HG02981 (cell line): ENCODE measurements around the gene SLC7A11.

Experiments
- ATAC-seq: cut with Tn5 transposase; IDR thresholded peaks from one replicate; pipeline ENCODE4 v1.9.1; 2021; ENCODE audit warnings: mild to moderate bottlenecking, moderate library complexity; ENCODE audit not compliant: unreplicated experiment

Gene SLC7A11

DNA sequence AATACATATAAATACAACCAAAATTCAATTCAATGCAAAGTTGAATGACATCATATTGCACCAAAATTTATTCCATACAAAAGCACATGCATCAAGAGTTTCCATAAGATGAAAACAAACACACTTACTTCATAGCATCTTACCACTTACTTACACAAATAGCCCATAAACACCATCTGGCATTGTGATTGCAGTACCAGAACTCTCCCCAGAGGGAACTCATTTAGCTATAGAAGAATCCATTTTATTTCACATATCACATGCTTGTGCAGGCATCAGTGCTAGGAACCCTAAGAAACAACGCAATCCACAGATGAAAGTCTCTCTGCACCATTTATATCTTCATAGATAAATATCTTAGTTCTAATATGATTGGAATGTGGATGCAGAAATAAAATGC is 77.9 kb downstream of the SLC7A11 start:
- ATAC-seq: no peak

DNA sequence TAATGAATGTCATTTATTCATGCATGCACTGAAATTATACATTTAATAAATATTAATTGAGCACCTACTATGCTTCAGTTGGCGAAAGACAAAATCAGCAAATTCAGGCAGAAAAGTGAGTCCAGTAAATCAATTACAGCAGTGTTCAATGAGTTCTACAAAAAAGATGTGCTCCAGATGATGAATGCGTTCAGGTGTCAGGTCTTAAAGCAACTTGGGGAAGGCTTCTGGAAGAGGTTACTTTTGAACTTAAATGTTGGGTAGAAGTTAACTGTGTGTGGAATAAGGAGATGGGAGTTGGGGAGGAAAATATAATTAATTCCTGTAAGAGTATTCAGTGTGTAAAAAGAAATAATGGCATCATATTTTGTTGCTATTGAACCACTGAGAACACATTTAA is 79.0 kb downstream of the SLC7A11 start:
- no peak for ATAC-seq

DNA sequence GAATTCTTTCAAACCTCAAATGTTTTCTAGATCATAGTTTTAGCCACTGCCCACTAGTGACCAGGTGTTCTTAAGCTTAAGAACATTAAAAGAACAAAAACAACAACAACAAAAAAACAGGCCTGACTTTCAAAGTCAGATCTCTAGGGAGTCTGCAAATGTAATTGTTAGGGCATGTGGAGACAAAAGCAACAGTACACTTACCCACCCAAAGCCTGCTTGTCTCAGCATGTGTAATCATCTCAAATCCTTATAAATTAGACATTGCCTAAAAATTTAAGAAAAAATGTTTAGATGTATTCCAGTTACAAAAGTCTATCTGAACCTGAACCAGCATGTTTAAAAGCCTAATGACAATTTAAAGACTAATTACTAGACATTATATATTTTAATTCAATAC is 79.9 kb downstream of the SLC7A11 start:
- ATAC-seq: no peak

DNA sequence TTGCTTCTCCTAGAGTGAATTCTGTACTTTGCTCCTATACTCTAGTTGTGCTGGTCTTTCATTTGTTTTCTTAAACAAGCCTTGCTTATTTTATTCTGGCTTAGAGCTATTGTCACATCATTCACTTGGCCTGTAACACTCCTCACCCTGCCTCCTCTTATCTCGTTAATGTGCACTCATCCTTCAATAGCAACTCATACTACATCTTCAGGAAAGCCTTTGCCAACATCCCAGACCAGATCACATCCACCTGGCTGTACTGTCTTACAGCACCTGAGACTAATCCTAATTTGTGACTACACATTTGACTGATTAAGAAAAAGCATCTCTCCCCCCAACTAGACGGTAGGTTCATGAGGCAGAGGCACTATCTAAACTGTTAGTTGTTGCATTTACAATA is 80.8 kb downstream of the SLC7A11 start:
- ATAC-seq: no peak

DNA sequence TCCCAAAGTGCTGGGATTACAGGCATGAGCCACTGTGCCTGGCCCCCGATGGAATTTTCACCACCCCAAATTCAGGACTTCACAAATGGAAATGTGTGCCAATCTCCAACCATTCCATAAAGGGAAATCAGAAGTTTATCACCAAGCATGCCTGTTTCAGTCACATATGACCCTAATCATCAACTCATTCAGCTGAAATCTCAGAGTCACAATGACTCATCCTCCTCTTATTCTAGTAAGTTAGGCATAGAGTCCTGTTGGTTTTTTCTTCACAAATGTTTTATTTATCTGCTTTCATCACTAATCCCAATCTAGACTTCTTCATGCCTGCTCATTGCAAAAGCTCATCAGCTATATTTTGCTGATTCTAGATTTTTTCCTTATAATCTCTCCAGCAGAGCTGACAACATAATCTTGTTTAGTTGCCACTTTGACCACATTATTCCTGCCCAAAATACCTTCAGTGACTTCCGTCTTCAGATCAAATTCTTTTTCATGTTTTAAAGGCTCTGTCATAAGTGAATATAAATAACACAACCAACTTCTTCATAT is 83.3 kb downstream of the SLC7A11 start:
- no peak for ATAC-seq

DNA sequence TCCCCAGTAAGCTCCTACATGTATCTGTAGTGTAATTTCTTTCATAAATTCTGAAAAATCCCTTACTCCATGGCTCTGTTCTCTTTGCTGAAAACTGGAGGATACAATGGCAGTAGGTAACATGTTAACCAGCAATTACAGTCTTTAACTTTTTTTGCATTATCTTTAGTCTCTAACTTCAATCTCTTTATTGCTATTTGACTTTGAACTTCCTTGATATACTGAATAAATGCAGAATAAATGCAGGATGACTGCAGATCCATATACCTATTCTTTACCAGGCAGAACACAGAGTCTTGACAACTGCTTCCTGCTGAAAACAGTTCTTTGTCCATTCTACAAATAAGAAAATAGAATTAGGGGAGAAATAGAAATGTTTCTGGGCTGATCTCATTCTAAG is 101.3 kb downstream of the SLC7A11 start:
- ATAC-seq: no peak

DNA sequence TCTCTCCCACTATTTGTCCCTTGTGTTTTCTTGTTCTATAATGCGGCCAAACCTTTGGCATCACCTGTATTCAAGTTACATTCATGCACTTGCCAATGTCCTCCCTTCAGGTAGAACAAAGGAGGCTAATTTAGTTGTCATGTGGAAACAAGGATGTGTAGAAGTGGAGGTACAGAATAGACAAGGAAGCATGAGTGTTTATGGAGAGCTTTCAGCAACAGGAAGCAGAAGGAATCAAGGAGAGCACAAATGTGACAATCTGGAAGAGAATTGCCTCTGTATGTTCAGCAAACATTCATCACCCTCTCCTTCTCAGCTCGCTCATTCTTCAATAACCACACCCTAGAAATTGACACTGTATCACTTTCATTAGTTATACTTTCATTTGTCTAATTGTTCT is 103.4 kb downstream of the SLC7A11 start:
- ATAC-seq: no peak

DNA sequence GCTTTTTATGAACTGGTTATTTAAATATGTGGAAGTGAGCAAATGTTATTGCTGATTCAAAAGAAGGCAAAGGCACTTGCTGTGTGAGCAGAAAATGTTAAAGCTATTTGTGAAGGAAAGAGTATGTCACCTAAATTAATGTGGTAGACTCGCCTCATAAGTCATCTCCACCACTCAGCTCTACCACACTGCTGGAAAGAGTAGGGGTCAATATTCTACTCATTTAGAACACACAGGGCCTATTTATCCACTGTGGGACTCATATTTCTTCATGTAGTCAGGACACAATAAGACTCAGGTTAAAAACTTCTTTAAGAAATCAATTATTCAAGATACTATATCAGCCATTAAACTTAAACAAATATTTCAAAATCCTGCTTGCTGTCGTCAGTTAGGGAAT is 106.5 kb downstream of the SLC7A11 start:
- ATAC-seq: no peak

DNA sequence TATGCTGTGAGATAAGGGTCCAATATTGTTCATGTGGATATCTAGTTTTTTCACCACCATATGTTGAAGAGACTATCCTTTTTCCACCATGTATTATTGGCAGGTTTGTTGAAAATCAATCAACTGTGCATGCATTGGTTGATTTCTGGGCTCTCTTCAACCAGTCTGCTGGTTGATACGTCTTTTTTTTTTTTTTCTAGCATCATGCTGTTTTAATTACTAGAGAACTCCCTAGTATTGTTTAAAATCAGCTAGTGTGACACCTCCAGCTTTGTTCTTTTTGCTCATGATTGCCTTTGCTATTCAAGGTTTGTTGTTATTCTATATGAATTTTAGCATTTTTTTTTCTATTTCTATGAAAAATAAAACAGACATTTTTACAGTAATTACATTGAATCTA is 123.9 kb downstream of the SLC7A11 start:
- ATAC-seq: no peak

DNA sequence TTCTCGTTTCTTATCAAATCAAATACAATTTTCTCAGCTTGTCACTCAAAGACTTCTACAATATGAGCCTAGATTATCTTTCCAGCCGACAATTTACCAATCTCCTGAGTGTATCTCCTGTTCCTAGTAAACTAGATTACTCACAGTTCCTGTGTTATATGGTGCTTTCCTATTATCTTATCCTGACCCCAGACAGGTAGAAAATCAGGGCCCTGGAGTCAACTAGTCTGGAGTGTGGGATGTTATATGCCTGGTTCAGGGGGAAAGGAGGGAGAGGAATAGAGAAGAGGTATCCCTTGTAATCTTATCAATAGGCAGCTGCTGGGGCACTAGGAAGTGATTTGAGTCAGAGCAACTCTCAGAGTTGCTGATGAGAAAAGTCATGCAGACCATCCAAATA is 127.1 kb downstream of the SLC7A11 start:
- no peak for ATAC-seq

DNA sequence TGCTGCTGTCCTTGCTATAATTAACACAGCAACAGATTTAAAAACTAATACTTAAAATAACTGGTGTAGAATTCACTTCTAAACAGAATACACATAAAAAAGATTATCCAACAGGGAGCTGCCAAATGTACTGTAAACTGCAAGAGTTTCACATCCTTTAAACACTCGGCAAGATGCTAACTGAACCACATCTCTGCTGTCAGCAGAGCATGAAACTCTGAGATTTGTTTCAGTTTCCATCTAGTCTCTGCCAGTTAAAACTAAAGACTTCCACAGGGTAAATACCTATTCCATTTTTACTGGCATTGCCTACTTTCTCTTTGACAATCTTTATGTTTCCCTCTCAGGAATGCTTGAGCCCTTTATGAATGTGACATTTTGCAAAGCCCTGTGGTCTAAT is 127.7 kb downstream of the SLC7A11 start:
- ATAC-seq: peak; percentile 99
